A673 (cell line): ENCODE results near the gene FAM120AOS. TPM values are rescaled to one million over a fixed set of nuclear protein-coding genes. Genes with fewer than 3 reads are reported as not detected.

Source experiments
- BruUV-seq: library from RNA; stranded (reverse); fragments of 400-500 nt; replicated peaks from 2 replicates; lab custom pipeline; 2021; lab: Mats Ljungman, UMichigan
- CTCF ChIA-PET: fragments of 300-600 bp; sonication (Branson Sonifier 250); formaldehyde crosslinking; loops from one replicate; lab custom pipeline; 2022; ENCODE audit warnings: antibody characterized with exemption; lab: Charles Lee
- POLR2A ChIA-PET: fragments of 300-600 bp; sonication (Branson Sonifier 250); formaldehyde crosslinking; loops from one replicate; lab custom pipeline; 2022; ENCODE audit warnings: antibody characterized with exemption; ENCODE audit not compliant: low non-redundant PET; lab: Charles Lee
- DNase-seq: peaks from one replicate; pipeline ENCODE4 v3.0.0-alpha.2; 2015; ENCODE audit warnings: low spot score
- H3K27ac ChIP-seq: fragments of 200-600 bp; sonication (generic); 2 replicates; pipeline ENCODE4 v1.5.1; 2016; ENCODE audit warnings: mixed run types, low read depth, mild to moderate bottlenecking, mixed read lengths, antibody characterized with exemption, low read length; ENCODE audit not compliant: poor library complexity, severe bottlenecking
- H3K27me3 ChIP-seq: fragments of 200-600 bp; sonication (generic); replicated peaks from 2 replicates; pipeline ENCODE4 v1.6.1; 2017; ENCODE audit warnings: mixed run types, low read depth, mild to moderate bottlenecking, mixed read lengths, antibody characterized with exemption, low read length; ENCODE audit not compliant: insufficient read depth, poor library complexity
- H3K36me3 ChIP-seq: fragments of 200-600 bp; sonication (generic); 2 replicates; pipeline ENCODE4 v1.6.1; 2016; ENCODE audit warnings: mixed run types, mild to moderate bottlenecking, mixed read lengths, antibody characterized with exemption, low read length; ENCODE audit not compliant: insufficient read depth, poor library complexity, severe bottlenecking
- H3K4me1 ChIP-seq: fragments of 200-600 bp; sonication (generic); 2 replicates; pipeline ENCODE4 v1.6.1; 2017; ENCODE audit warnings: mixed run types, mild to moderate bottlenecking, mixed read lengths, antibody characterized with exemption, low read length; ENCODE audit not compliant: insufficient read depth, poor library complexity, severe bottlenecking
- H3K4me3 ChIP-seq: fragments of 200-600 bp; sonication (generic); 2 replicates; pipeline ENCODE4 v1.5.1; 2016; ENCODE audit warnings: low read depth, mixed run types, mild to moderate bottlenecking, mixed read lengths, low read length; ENCODE audit not compliant: poor library complexity, severe bottlenecking
- H3K9me3 ChIP-seq: fragments of 200-600 bp; sonication (generic); 2 replicates; pipeline ENCODE4 v1.6.1; 2016; ENCODE audit warnings: mixed run types, low read depth, mild to moderate bottlenecking, mixed read lengths, antibody characterized with exemption, low read length; ENCODE audit not compliant: poor library complexity, severe bottlenecking
- EZH2 ChIP-seq: fragments of 200-600 bp; sonication (generic); IDR thresholded peaks from 2 replicates; pipeline ENCODE4 v1.6.1; 2017; ENCODE audit warnings: borderline replicate concordance, low read depth, mild to moderate bottlenecking, mixed read lengths, antibody characterized with exemption, low read length; ENCODE audit not compliant: poor library complexity, severe bottlenecking
- intact Hi-C: fragments of 100-400 bp; cut with micrococcal nuclease; formaldehyde crosslinking; loops from one replicate; pipeline ENCODE4 v1.10.0; 2022; ENCODE audit not compliant: unreplicated experiment
- total RNA-seq: library from RNA; stranded (reverse); gene quantifications from 2 replicates; pipeline ENCODE4 v1.2.3, GENCODE V29; 2021
- TF ChIP-seq, protein P1 (sequence below): fragments of 300-800, 200-600 bp; sonication (generic); conservative IDR thresholded peaks from 2 replicates; pipeline ENCODE4 v1.5.1; 2017; ENCODE audit warnings: low read depth, mild to moderate bottlenecking, antibody characterized with exemption, low read length, moderate library complexity, mixed read lengths

The FAM120AOS gene
- total RNA-seq, 1 experiment from 2014 or later = 34.5 TPM

DNA sequence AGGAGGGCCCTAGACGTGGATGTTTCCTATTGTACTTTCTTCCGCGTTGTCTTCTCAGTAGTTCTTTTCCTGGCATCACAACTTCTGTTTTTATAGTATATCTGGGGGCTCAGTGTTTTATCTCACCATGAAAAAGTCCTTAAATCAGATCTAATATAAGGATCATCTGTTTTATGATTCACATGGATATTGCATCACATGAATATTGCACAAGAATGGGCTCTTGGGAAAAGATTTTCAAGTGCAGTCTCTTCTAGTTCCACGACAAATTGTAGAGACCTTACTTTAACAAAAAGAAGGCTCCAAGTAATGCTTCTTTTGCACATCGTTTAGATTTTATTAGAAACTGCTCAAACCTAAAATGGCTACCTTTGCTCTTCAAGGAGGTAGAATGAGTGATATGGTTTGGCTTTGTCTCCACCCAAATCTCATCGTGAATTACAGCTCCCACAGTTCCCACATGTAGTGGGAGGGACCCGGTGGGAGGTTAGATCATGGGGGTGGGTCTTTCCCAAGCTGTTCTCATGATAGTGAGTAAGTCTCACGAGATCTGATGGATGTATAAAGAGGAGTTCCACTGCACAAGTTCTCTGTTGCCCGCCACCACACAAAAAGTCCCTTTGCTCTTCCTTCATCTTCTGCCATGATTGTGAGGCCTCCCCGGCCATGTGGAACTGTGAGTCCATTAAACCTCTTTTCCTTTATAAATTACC is 55.6 kb downstream of the FAM120AOS start:
- CTCF ChIA-PET = no interaction called here
- no TSS peak for BruUV-seq

More for the DNA sequence above, 55.6 kb downstream of the FAM120AOS start:
- intact Hi-C loops = no loop called here
- no peak overlapping the region for H3K4me3 ChIP-seq
- DNase-seq = peak; percentile 10
- no peak overlapping the region for H3K27ac ChIP-seq
- POLR2A ChIA-PET = no interaction called here
- TF ChIP-seq, protein P1, sequence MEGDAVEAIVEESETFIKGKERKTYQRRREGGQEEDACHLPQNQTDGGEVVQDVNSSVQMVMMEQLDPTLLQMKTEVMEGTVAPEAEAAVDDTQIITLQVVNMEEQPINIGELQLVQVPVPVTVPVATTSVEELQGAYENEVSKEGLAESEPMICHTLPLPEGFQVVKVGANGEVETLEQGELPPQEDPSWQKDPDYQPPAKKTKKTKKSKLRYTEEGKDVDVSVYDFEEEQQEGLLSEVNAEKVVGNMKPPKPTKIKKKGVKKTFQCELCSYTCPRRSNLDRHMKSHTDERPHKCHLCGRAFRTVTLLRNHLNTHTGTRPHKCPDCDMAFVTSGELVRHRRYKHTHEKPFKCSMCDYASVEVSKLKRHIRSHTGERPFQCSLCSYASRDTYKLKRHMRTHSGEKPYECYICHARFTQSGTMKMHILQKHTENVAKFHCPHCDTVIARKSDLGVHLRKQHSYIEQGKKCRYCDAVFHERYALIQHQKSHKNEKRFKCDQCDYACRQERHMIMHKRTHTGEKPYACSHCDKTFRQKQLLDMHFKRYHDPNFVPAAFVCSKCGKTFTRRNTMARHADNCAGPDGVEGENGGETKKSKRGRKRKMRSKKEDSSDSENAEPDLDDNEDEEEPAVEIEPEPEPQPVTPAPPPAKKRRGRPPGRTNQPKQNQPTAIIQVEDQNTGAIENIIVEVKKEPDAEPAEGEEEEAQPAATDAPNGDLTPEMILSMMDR = no peak
- no peak for TF ChIP-seq EZH2
- no peaks in the 10 kb centered on the region for H3K9me3 ChIP-seq
- H3K4me1 ChIP-seq = no peaks in the 10 kb centered on the region
- no peaks in the 10 kb centered on the region for H3K27me3 ChIP-seq
- no peaks in the 10 kb centered on the region for H3K36me3 ChIP-seq

Other genes starting within 250 kb of the FAM120AOS start
- 76.4 and 91.0 TPM in 2 replicates for gene FAM120A, start 1.9 kb downstream of the FAM120AOS start, total RNA-seq
- 32.7 and 34.5 TPM in 2 replicates for gene PHF2, start 123.0 kb upstream of the FAM120AOS start, total RNA-seq